Esophagus (tissue), 2 donors: ENCODE data around the gene PNPLA4. TPM values are rescaled to one million over a fixed set of nuclear protein-coding genes. Genes with fewer than 3 reads are reported as not detected.

Source experiments
- H3K27ac ChIP-seq, 2 donors: one replicate each; pipeline ENCODE4 v1.5.1; 2013; ENCODE audit warnings: low read depth in 2 of 2, mild to moderate bottlenecking in 2 of 2, inconsistent platforms in 1 of 2, low read length in 1 of 2, moderate library complexity in 1 of 2
- H3K27me3 ChIP-seq, 2 donors: one replicate each; pipeline ENCODE4 v1.6.1; 2013; ENCODE audit warnings: low read length in 2 of 2, control low read depth in 1 of 2, mild to moderate bottlenecking in 1 of 2; ENCODE audit not compliant: insufficient read depth in 2 of 2, control insufficient read depth in 1 of 2
- H3K36me3 ChIP-seq, 2 donors: one replicate each; pipeline ENCODE4 v1.6.1; 2013; ENCODE audit warnings: low read length in 1 of 2; ENCODE audit not compliant: control insufficient read depth in 2 of 2, insufficient read depth in 2 of 2
- H3K4me1 ChIP-seq, 2 donors: one replicate each; pipeline ENCODE4 v1.6.1; 2013; ENCODE audit warnings: low read length in 1 of 2; ENCODE audit not compliant: control insufficient read depth in 2 of 2, insufficient read depth in 2 of 2
- H3K4me3 ChIP-seq, 2 donors: one replicate each; pipeline ENCODE4 v1.5.1; 2013; ENCODE audit warnings: low read length in 2 of 2, mild to moderate bottlenecking in 2 of 2, low read depth in 1 of 2, moderate library complexity in 1 of 2
- H3K9me3 ChIP-seq, 2 donors: one replicate each; pipeline ENCODE4 v1.6.1; 2013; ENCODE audit warnings: mild to moderate bottlenecking in 2 of 2, low read depth in 1 of 2, low read length in 1 of 2, moderate library complexity in 1 of 2; ENCODE audit not compliant: control insufficient read depth in 2 of 2, insufficient read depth in 1 of 2
- WGBS, 2 donors: extraction: QIAGEN DNeasy Blood & Tissue Kit; methylation state at CpG; one replicate each; pipeline ENCODE4 v1.1.7; 2013; 5-methylcytosine and 5-hydroxymethylcytosine counted together
- polyA plus RNA-seq, 2 donors: library from polyadenylated mRNA; stranded (reverse); fragments of 200-250 nt; gene quantifications; one replicate each; pipeline ENCODE4 v1.2.3, GENCODE V29; 2013
- donor health status: healthy with polysubstance abuse.
- donor health status: Bipolar disorder and iron deficiency.

PNPLA4 gene
- polyA plus RNA-seq, 2 donors, result 6.6 to 25.5 TPM

GRCh38 chrX:7943600-7944245 lies 16.5 kb upstream of the PNPLA4 start:
- Histone ChIP-seq H3K4me1 (no peaks in the 10 kb centered on the region), H3K4me3 (no peak overlapping the region), H3K27ac (no peak overlapping the region), H3K36me3 (no peaks in the 10 kb centered on the region), H3K27me3 (no peaks in the 10 kb centered on the region), H3K9me3 (no peaks in the 10 kb centered on the region)
- WGBS, 2 donors, result 51 to 58% methylated on average over 6 of the region's 6 CpGs

DNA sequence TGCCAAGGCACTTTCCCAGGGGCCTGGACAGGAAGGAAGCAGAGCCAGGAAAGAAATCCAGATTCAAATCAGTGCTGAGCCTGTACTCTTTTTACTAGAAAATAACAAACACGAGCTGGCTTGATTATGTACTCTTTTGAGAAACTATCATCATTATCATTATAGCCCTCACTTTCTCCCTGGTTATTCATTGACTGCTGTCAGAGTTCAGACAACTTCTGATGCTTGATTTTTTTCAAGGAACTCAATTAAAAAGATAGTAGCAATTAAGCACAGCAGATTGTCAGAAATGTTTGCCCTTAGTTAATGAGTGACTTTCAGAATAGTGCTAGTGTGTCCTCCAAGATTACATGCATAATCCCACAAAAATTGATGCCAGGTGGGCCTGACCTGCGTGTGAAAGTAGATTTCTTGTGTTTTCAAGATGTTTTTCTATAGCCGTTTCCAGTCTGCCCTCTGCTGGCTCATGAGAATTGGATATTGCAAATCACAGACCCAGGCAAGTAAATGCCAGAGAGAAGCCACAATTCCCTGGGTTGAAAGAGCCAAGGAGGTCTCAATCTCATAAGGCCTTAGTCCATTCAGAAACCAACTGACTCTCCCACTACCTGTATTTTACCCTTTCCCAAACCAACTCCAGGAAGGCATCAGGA lies 14.3 kb upstream of the PNPLA4 start:
- Histone ChIP-seq H3K36me3 (no peaks in the 10 kb centered on the region), H3K4me1 (no peaks in the 10 kb centered on the region), H3K27me3 (no peaks in the 10 kb centered on the region), H3K9me3 (no peaks in the 10 kb centered on the region), H3K27ac (no peak overlapping the region), H3K4me3 (no peak overlapping the region)
- WGBS, 2 donors, result 11 to 15% methylated on average over 3 of the region's 3 CpGs

DNA sequence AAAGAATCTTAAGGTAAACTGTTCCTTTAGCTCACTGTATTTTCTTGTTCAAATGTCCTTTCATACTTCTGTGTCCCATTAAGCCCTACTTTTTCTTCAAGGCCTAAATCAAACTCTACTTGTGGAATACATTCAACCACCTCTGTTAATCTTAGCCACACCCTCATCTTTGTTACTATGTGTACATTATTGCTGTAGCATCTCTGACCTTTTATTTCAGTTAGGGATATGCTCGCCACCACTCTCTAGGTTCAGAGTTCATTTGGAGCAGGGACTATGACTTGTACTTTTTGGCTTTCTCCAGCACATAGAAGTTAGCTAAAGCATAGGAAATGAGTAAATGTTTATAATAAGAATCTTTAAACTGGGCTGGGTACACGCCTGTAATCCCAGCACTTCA lies 6.8 kb upstream of the PNPLA4 start:
- no peaks in the 10 kb centered on the region for H3K4me1 ChIP-seq
- no peaks in the 10 kb centered on the region for H3K36me3 ChIP-seq
- 79 to 87% methylated on average over 2 of the region's 2 CpGs for WGBS, 2 donors
- H3K4me3 ChIP-seq, result no peak overlapping the region
- no peaks in the 10 kb centered on the region for H3K9me3 ChIP-seq
- no peaks in the 10 kb centered on the region for H3K27me3 ChIP-seq
- H3K27ac ChIP-seq, result no peak overlapping the region

DNA sequence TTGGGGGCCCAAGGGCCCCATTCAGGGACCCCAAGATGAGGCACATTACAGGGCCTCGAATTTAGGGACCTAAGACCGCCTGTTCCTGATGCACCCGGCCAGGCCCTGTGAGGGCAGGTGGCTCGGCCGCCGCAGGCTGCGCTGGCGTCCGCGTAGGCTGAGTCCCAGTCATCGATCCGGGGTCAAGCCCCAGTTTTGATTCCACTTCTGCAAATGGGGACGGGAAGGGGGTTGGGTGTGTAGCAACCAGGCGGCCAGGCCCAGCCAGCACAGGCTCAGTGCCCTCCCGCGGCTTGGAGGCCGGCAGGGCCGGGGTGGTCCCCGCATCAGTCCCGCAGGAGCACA lies 327 bp downstream of the PNPLA4 start:
- no peaks in the 10 kb centered on the region for H3K4me1 ChIP-seq
- peaks cover 0 to 5% of the 10 kb centered on the region in 2 donors for H3K36me3 ChIP-seq
- H3K9me3 ChIP-seq, result no peaks in the 10 kb centered on the region
- no peaks in the 10 kb centered on the region for H3K27me3 ChIP-seq
- peak overlapping the region; percentile 80 for H3K27ac ChIP-seq
- WGBS, 2 donors, result 10 to 14% methylated on average over 19 to 20 of the region's 20 CpGs
- peak overlapping the region; percentile 50 to 72 for H3K4me3 ChIP-seq

DNA sequence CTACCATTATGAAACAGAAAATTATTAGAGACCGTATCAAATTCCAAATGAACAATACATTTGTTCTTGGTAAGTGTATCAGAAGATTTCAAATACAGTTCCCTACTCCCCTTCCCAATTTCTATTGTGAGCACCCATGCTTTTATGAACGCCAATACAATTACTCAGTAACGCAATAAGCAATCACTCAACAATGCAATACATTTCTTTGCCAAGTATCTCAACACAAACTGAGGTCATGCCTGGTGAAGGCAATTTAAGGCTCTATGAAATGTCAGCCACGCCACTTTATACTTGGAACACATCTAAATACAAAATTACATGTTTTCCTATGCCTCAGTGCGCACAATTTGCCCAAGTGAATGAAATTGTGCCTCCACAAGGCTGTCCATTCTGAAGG lies 712 bp downstream of the PNPLA4 start:
- H3K27me3 ChIP-seq, result no peaks in the 10 kb centered on the region
- H3K36me3 ChIP-seq, result peaks cover 0 to 5% of the 10 kb centered on the region in 2 donors
- H3K9me3 ChIP-seq, result no peaks in the 10 kb centered on the region
- peak overlapping the region; percentile 50 to 72 for H3K4me3 ChIP-seq
- peak overlapping the region in 1 of 2 donors; percentile 80 for H3K27ac ChIP-seq
- no peaks in the 10 kb centered on the region for H3K4me1 ChIP-seq
- WGBS, 2 donors, result 65 to 79% methylated on average over 5 of the region's 5 CpGs

DNA sequence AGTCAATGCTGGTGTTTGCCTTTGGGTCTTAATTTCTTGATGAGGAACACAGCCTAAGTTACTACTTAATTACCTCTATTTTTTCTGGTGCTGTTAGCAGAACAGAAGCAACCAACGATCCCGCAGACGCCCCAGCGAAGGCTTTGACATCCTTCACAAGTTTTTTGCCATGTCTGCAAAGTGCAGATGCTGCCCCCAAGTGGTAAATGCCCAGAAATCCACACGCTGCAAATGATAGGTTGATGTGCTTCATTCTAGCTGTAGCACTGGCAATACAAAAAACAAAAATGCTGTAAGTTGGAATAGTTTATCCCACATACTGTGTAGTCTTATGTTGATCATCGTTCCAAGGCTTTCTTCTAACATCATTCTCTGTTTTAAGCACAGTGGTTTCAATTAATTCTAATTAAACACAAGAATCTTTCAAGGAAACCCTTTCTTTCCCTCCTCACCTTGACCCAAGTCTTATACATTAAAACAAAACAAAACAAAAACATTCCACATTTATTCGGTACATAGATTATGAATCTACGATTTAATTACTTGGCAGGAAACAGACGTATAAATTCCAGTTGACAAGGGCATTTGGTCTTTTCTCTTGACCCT lies 1.2 kb downstream of the PNPLA4 start:
- WGBS, 2 donors, result 19 to 24% methylated on average over 9 of the region's 9 CpGs
- Histone ChIP-seq H3K4me3 (no peak overlapping the region), H3K4me1 (no peaks in the 10 kb centered on the region), H3K27ac (no peak overlapping the region), H3K27me3 (no peaks in the 10 kb centered on the region), H3K36me3 (peaks cover 0 to 5% of the 10 kb centered on the region in 2 donors), H3K9me3 (no peaks in the 10 kb centered on the region)

DNA sequence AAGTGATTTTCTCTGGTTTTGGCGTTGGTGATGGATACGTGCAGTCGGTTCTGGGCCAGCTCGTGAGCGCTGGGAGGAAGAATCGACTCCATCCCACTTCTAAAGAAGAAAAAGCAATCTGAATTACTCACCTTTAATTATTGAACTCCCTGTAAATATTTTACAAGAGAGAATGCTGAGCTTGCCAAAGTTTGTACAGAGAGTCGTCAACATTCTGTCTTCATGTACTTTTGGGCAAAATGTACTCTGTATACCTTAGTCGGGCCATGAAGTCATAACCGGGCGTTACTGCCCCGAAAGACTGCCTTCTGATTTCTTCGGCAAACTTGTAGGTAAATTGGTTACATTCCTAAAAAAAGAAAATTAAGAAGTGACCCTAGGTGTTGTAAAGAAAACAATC lies 5.5 kb downstream of the PNPLA4 start:
- H3K4me1 ChIP-seq, result no peaks in the 10 kb centered on the region
- no peaks in the 10 kb centered on the region for H3K9me3 ChIP-seq
- no peaks in the 10 kb centered on the region for H3K27me3 ChIP-seq
- H3K36me3 ChIP-seq, result peaks cover 0 to 5% of the 10 kb centered on the region in 2 donors
- H3K27ac ChIP-seq, result no peak overlapping the region
- 90 to 95% methylated on average over 12 of the region's 12 CpGs for WGBS, 2 donors
- no peak overlapping the region for H3K4me3 ChIP-seq

GRCh38 chrX:7908821-7909220 lies 18.4 kb downstream of the PNPLA4 start:
- Histone ChIP-seq H3K4me3 (no peak overlapping the region), H3K27me3 (no peaks in the 10 kb centered on the region), H3K9me3 (no peaks in the 10 kb centered on the region), H3K27ac (no peak overlapping the region), H3K4me1 (no peaks in the 10 kb centered on the region), H3K36me3 (no peaks in the 10 kb centered on the region)
- 95 to 96% methylated on average over 5 of the region's 5 CpGs for WGBS, 2 donors

DNA sequence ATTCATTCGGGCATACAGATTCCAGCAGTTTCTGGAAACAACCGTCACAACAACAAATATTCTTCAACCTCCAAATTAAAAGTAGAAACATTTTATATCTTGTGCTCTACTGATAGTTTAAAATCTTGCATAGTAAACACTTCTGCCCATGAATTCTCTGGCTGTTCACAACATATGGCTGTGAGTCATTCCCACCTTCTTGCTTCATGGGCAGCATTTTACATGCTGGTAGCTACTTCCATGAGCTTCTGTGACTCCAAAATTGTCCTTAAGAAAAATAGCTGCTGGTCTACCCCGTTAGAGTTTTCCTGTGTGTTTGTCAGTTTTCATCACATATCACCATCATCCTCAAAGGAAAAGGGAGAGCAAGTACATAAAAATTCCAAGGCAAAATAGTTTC lies 22.7 kb downstream of the PNPLA4 start:
- WGBS, 2 donors, result 92 to 95% methylated on average over 3 of the region's 3 CpGs
- H3K9me3 ChIP-seq, result no peaks in the 10 kb centered on the region
- H3K36me3 ChIP-seq, result peaks cover 2 to 4% of the 10 kb centered on the region in 2 donors
- H3K4me1 ChIP-seq, result no peaks in the 10 kb centered on the region
- no peak overlapping the region for H3K27ac ChIP-seq
- H3K4me3 ChIP-seq, result no peak overlapping the region
- H3K27me3 ChIP-seq, result no peaks in the 10 kb centered on the region

DNA sequence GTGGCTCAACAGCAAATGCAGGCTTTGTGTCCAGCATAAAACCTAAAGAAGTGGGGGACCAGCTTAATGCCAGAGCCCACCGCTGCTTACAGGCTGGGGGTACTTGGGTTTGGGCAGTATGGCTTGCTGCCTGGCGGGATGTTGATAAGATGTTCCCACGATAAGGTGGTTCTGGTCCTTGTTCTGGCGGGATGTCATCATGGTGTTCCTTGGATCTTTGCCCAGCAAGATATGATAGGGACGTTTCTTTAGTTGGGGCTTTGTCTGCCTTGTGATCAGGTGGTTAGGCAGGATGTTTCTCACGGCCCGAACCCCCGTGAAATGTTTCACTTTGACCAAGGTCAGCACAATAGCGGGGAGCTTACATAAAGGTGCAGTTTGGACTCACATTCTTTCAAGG lies 35.3 kb downstream of the PNPLA4 start:
- WGBS, 2 donors, result 70 to 74% methylated on average over 9 of the region's 9 CpGs
- Histone ChIP-seq H3K27ac (no peak overlapping the region), H3K4me1 (no peaks in the 10 kb centered on the region), H3K4me3 (no peak overlapping the region), H3K36me3 (no peaks in the 10 kb centered on the region), H3K9me3 (no peaks in the 10 kb centered on the region), H3K27me3 (peaks cover 0 to 3% of the 10 kb centered on the region in 2 donors)
